NT2/D1 (cell line): ENCODE data around the gene GALM.
"Not testable (repeated sequence)": the region's sequence is repeated elsewhere in the genome, so short reads cannot be mapped to it uniquely, and the experiment has no call there.

Experiments used
- DNase-seq: peaks from one replicate; pipeline ENCODE4 v3.0.0-alpha.2; 2011; ENCODE audit warnings: low read depth, low spot score
- H3K27me3 ChIP-seq: 2 replicates; pipeline ENCODE4 v1.6.0; 2011; ENCODE audit warnings: mild to moderate bottlenecking; ENCODE audit not compliant: insufficient read length, insufficient read depth
- H3K36me3 ChIP-seq: 2 replicates; pipeline ENCODE4 v1.6.1; 2011; ENCODE audit warnings: mild to moderate bottlenecking, low read length, mixed read lengths; ENCODE audit not compliant: insufficient read depth, insufficient read length
- H3K4me1 ChIP-seq: 2 replicates; pipeline ENCODE4 v1.5.1; 2011; ENCODE audit not compliant: insufficient read depth, insufficient read length
- H3K4me3 ChIP-seq: 2 replicates; pipeline ENCODE4 v1.5.1; 2011; ENCODE audit warnings: low read depth; ENCODE audit not compliant: insufficient read length
- H3K9ac ChIP-seq: 2 replicates; pipeline ENCODE4 v1.6.0; 2011; ENCODE audit warnings: low read depth; ENCODE audit not compliant: insufficient read length
- H3K9me3 ChIP-seq: 2 replicates; pipeline ENCODE4 v1.5.1; 2011; ENCODE audit warnings: mild to moderate bottlenecking, low read length; ENCODE audit not compliant: insufficient read depth
- SUZ12 ChIP-seq: IDR thresholded peaks from 2 replicates; pipeline ENCODE4 v1.6.1; 2011; ENCODE audit not compliant: insufficient read length, insufficient read depth; ENCODE audit errors: extremely low read depth
- YY1 ChIP-seq: IDR thresholded peaks from 2 replicates; pipeline ENCODE4 v1.6.1; 2011; ENCODE audit not compliant: insufficient read length, insufficient read depth
- ZNF274 ChIP-seq: IDR thresholded peaks from 2 replicates; pipeline ENCODE4 v1.6.1; 2011; ENCODE audit warnings: mild to moderate bottlenecking, low read depth, low read length

Gene GALM

DNA sequence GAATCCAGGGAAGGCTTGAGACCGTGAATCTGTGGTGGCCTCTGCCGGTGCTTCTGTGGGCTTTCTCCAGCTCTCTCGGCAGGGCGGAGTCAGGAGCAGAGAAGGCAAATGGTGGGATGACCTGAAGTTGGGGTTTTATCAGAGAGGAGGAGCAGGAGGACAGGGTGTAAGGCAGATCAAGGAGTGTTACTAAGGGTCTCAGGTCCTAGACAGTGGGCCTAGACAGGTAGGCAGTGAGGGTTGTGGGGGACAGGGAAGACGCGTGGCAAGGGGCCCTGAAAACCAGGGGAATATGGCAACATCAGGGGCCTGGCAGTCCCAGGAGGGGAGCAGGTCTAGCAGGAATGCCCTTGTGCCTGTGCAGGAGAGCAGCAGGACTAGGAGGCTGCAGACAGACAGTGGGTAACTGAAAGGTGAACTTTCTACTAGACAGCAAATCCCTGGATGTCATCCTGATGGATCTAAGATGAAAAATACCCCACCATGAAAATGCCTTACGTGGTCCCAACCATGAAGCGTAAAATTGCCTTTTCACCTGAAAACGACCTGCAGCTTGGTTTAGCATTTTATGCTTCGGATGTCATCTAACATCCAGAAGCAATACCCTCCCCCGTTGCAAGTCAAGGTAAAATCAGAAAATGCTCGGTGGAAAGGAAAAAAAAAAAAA lies 43.1 kb downstream of the GALM start:
- H3K27me3 ChIP-seq: no peaks in the 10 kb centered on the region
- no peak overlapping the region for H3K4me3 ChIP-seq
- no peaks in the 10 kb centered on the region for H3K9me3 ChIP-seq
- H3K36me3 ChIP-seq: no peaks in the 10 kb centered on the region
- H3K4me1 ChIP-seq: no peaks in the 10 kb centered on the region
- no peak overlapping the region for H3K9ac ChIP-seq
- DNase-seq: no peak
- TF ChIP-seq YY1 (no peak), SUZ12 (no peak), ZNF274 (no peak)

DNA sequence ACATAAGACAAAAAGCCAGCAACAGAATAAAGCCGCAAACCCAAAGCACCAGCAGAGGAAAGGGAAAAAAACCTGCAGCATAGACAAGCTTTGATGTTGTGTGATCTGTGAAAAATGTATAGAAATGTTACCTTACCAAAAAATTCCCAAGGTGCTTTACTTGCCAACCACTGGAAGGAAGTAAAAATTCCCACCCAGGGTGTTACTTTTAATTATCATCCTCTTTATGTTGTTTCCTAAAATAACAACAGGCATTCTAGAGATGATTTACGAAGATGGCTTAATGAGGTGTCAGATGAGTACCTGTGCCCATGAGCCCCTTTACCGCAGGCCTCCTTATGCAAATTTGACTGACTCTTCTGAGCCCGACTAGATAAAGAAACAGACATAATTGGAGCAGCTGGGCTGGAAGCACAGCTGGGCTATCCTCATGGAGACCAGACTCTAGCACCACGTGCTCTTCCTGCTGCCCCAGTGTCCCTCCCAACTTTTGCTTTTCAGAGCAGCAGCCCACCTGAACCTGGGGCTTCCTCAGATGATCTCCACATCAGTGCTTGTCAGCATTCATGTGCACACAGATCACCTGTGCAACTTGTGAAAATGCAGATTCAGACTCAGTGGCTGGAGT lies 43.8 kb downstream of the GALM start:
- no peak overlapping the region for H3K4me3 ChIP-seq
- no peaks in the 10 kb centered on the region for H3K4me1 ChIP-seq
- no peak for TF ChIP-seq SUZ12
- TF ChIP-seq YY1: no peak
- TF ChIP-seq ZNF274: no peak
- DNase-seq: no peak
- H3K27me3 ChIP-seq: no peaks in the 10 kb centered on the region
- H3K9me3 ChIP-seq: no peaks in the 10 kb centered on the region
- H3K36me3 ChIP-seq: no peaks in the 10 kb centered on the region
- no peak overlapping the region for H3K9ac ChIP-seq

DNA sequence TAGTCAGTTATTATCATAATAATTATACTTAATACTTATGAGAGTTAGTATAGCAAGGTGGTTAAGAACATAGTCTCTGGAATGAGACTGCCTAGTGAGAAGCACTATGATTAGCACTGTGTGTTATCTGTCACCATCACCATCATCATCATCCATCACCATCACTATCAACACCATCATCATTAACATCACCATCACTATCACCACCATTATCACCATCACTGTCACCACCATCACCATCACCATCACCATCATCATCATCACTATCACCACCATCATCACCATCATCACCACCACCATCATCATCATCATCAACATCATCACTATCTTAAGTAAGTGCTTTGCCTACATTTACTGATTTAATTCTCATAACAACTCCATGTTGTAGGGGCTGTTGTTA lies 45.6 kb downstream of the GALM start:
- no peak overlapping the region for H3K9ac ChIP-seq
- H3K27me3 ChIP-seq: no peaks in the 10 kb centered on the region
- H3K36me3 ChIP-seq: no peaks in the 10 kb centered on the region
- no peak for DNase-seq
- TF ChIP-seq ZNF274 (no peak), SUZ12 (no peak), YY1 (no peak)
- no peaks in the 10 kb centered on the region for H3K9me3 ChIP-seq
- H3K4me3 ChIP-seq: no peak overlapping the region
- no peaks in the 10 kb centered on the region for H3K4me1 ChIP-seq

DNA sequence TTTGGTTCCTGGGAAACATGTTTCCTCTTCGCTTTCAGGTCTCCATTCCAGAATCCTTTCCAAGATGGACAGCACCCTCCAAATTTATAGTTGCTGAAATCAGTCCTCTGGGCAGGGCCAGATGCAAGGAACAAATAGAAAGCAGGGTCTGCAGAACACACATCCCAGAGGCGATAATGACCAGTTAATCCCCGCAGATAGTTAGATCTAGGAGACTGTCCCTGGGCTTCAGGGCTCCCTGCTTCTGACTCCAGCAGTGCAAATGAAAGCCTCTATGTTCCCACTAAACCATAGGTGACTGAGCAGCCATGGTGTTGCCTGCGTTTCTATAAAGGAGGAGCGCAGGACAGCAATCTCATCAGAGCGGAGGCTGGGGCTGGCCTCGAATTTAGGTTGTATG lies 46.5 kb downstream of the GALM start:
- Histone ChIP-seq H3K4me1 (no peaks in the 10 kb centered on the region), H3K27me3 (no peaks in the 10 kb centered on the region), H3K36me3 (no peaks in the 10 kb centered on the region), H3K9me3 (no peaks in the 10 kb centered on the region), H3K4me3 (no peak overlapping the region), H3K9ac (no peak overlapping the region)
- TF ChIP-seq YY1: no peak
- no peak for TF ChIP-seq ZNF274
- no peak for TF ChIP-seq SUZ12
- DNase-seq: no peak

DNA sequence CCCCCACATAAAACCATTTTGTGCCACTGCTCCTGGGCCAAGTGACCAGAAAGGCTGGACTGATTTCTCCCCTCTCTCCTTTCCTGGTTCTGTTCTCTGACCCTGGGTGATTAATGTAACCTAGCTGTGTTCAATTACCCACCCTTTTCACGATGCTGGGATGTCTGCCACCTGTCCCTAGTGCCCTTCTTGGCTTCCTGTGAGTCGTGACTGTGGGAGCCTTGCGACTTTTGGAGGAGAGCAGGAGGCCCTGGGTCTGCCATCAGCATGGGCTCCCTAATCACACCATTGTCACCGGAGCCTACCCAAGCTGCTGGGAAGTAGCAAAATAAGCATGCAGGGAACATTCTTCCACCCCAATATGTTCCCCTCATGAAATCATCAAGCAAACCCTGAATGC lies 47.0 kb downstream of the GALM start:
- no peak overlapping the region for H3K9ac ChIP-seq
- H3K27me3 ChIP-seq: no peaks in the 10 kb centered on the region
- H3K36me3 ChIP-seq: no peaks in the 10 kb centered on the region
- no peaks in the 10 kb centered on the region for H3K4me1 ChIP-seq
- no peak for DNase-seq
- no peak overlapping the region for H3K4me3 ChIP-seq
- H3K9me3 ChIP-seq: no peaks in the 10 kb centered on the region
- TF ChIP-seq ZNF274 (no peak), YY1 (no peak), SUZ12 (no peak)

DNA sequence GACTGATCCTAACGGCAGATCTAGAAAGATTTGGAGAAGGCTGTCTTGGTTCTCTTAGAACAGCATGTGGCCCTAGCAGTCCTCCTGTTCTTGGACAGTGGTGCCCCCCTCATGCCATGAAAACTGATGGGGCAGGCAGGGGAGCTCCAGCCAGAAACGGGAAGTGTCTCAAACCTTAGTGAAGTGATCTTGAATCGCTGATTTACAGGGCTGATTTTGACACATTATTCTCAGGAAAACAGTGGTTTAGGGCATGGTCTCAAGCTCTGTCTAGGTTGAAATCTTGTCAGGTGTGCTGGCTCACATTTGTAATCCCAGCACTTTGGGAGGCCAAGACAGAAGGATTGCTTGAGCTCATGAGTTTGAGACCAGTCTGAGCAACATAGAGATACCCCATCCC lies 47.4 kb downstream of the GALM start:
- no peak overlapping the region for H3K9ac ChIP-seq
- no peak overlapping the region for H3K4me3 ChIP-seq
- no peak for DNase-seq
- H3K36me3 ChIP-seq: no peaks in the 10 kb centered on the region
- H3K27me3 ChIP-seq: no peaks in the 10 kb centered on the region
- no peak for TF ChIP-seq SUZ12
- no peaks in the 10 kb centered on the region for H3K9me3 ChIP-seq
- H3K4me1 ChIP-seq: no peaks in the 10 kb centered on the region

DNA sequence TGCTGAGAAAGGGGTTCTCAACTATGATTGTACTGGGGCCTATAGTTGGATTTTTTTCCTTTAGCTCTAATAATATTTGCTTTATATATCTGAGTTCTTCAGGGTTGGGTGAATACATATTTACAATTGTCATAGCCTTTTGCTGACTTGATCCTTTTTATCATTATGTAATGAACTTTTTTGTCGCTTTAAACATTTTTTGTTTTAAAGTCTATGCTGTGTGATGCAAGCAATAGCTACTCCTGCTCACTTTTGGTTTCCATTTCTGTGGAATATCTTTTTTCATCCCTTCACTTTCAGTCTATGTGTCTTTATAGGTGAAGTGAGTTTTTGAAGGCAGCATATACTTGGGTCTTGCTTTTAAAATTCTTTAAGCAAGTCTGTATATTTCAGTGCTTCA lies 49.0 kb downstream of the GALM start:
- not testable (repeated sequence) for H3K4me3 ChIP-seq, H3K9ac ChIP-seq, H3K27me3 ChIP-seq, H3K36me3 ChIP-seq, H3K9me3 ChIP-seq, DNase-seq, H3K4me1 ChIP-seq
